Activated CD8-positive, alpha-beta memory T cell treated with anti-CD3 and anti-CD28 coated beads, Interleukin-2, amount 50 U/mL, for 48 hours (primary cell): Measurements from ENCODE around the gene WFS1.

Source experiments
- DNase-seq: peaks from one replicate; pipeline ENCODE4 v3.0.0-alpha.2; 2020

The WFS1 gene

GRCh38 chr4:6281436-6282313 is 12.0 kb downstream of the WFS1 start:
- DNase-seq: no peak

- DNase-seq: no peak
These were observed 12.7 kb downstream of the WFS1 start for GRCh38 chr4:6282314-6282771.

- DNase-seq: no peak
These were observed 13.6 kb downstream of the WFS1 start for GRCh38 chr4:6283282-6283681.

- no peak for DNase-seq
These were observed 17.6 kb downstream of the WFS1 start for GRCh38 chr4:6287017-6287788.

GRCh38 chr4:6288342-6288741 is 18.7 kb downstream of the WFS1 start:
- no peak for DNase-seq

GRCh38 chr4:6288871-6289270 is 19.2 kb downstream of the WFS1 start:
- no peak for DNase-seq

GRCh38 chr4:6290256-6290655 is 20.6 kb downstream of the WFS1 start:
- DNase-seq: no peak

GRCh38 chr4:6290769-6291547 is 21.3 kb downstream of the WFS1 start:
- no peak for DNase-seq

- no peak for DNase-seq
These were observed 22.2 kb downstream of the WFS1 start for GRCh38 chr4:6291784-6292297.

- DNase-seq: no peak
These were observed 22.9 kb downstream of the WFS1 start for GRCh38 chr4:6292376-6293096.

- DNase-seq: no peak
These were observed 23.4 kb downstream of the WFS1 start for GRCh38 chr4:6293097-6293445.

GRCh38 chr4:6293661-6294060 is 24.0 kb downstream of the WFS1 start:
- no peak for DNase-seq

- no peak for DNase-seq
These were observed 25.2 kb downstream of the WFS1 start for GRCh38 chr4:6294705-6295421.

GRCh38 chr4:6295495-6295894 is 25.8 kb downstream of the WFS1 start:
- DNase-seq: no peak

GRCh38 chr4:6296026-6296425 is 26.4 kb downstream of the WFS1 start:
- no peak for DNase-seq

GRCh38 chr4:6297266-6297815 is 27.7 kb downstream of the WFS1 start:
- DNase-seq: no peak

GRCh38 chr4:6298035-6298434 is 28.4 kb downstream of the WFS1 start:
- DNase-seq: no peak

- DNase-seq: no peak
These were observed 29.2 kb downstream of the WFS1 start for GRCh38 chr4:6298852-6299251.

GRCh38 chr4:6299875-6300274 is 30.2 kb downstream of the WFS1 start:
- DNase-seq: no peak

- no peak for DNase-seq
These were observed 30.7 kb downstream of the WFS1 start for GRCh38 chr4:6300359-6300758.

- DNase-seq: no peak
These were observed 31.5 kb downstream of the WFS1 start for GRCh38 chr4:6301051-6301731.
